ENCODE measurements around the gene SSC4D. TPM values are rescaled to one million over a fixed set of nuclear protein-coding genes. Genes with fewer than 3 reads are reported as not detected.
A peak's percentile ranks its signal among the peaks of the same experiment; 100 is the strongest.
"Not testable (repeated sequence)": the region's sequence is repeated elsewhere in the genome, so short reads cannot be mapped to it uniquely, and the experiment has no call there.

Gene SSC4D
- total RNA-seq (17.3 and 33.5 TPM in 2 replicates), polyA plus RNA-seq (13.3 and 28.2 TPM in 2 replicates)

DNA sequence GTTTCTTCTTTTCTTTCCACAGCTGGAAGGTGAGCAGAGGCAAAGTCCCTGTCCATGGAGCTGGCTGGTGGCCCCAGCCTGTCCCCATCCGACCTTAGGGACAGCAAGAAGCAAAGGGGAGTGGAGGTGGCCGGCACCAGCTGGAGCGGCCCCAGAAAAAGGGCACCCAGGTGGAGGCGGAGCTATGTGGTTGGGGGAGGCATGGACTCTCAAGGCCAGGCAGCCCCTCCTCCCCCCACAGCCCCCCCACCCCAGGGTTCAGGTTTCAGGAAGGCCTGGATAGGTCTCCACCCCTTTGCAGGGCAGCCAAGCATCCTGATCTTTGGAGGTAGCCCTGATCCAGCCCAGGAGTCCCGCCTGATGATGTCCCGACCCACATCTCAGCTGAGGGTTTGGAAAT, at the start of gene SSC4D:
SSC4D (minus strand) TSS at position 161 of the 400 bp plus-strand sequence. CDS start 5,258 bp downstream, outside the sequence.
- Histone ChIP-seq H3K36me3 (no peaks in the 10 kb centered on the region), H3K4me1 (ENCODE audit: low read depth) (no peaks in the 10 kb centered on the region), H3K9me3 (ENCODE audit: low read depth) (no peaks in the 10 kb centered on the region), H3K27ac (no peak within 1 kb of the TSS), H3K4me3 (peak within 1 kb of the TSS; percentile 36), H3K27me3 (no peaks in the 10 kb centered on the region)
- peak in 1 of 2 donors; percentile 74 for DNase-seq (ENCODE audit: low read depth in 1 of 2, low spot score in 1 of 2)
- TF ChIP-seq, protein P1, sequence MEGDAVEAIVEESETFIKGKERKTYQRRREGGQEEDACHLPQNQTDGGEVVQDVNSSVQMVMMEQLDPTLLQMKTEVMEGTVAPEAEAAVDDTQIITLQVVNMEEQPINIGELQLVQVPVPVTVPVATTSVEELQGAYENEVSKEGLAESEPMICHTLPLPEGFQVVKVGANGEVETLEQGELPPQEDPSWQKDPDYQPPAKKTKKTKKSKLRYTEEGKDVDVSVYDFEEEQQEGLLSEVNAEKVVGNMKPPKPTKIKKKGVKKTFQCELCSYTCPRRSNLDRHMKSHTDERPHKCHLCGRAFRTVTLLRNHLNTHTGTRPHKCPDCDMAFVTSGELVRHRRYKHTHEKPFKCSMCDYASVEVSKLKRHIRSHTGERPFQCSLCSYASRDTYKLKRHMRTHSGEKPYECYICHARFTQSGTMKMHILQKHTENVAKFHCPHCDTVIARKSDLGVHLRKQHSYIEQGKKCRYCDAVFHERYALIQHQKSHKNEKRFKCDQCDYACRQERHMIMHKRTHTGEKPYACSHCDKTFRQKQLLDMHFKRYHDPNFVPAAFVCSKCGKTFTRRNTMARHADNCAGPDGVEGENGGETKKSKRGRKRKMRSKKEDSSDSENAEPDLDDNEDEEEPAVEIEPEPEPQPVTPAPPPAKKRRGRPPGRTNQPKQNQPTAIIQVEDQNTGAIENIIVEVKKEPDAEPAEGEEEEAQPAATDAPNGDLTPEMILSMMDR (IDR thresholded peaks at IDR 0.05; ENCODE audit: low read depth, low read length) = no peak

DNA sequence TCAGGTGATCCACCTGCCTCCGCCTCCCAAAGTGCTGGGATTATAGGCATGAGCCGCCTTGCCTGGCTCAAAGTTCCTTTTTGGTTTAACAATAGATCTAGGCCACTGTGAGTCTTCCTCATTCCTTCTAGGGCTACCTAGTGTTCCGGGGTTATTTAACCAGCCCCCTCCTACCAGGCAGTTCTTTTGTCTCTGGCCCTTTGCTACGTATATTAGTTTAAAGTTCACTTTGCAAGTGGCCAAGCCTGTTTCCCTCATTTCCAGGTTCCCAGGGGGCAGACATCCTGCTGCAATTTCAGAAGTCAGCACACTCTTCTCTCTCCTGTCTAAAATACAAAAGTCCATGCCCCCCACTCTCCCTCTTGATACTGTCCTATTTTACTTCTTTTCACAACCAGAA, 49.0 kb upstream of the SSC4D start:
- H3K9me3 ChIP-seq (ENCODE audit: low read depth); DNase-seq (ENCODE audit: low read depth in 1 of 2, low spot score in 1 of 2); H3K27me3 ChIP-seq; H3K4me3 ChIP-seq; H3K27ac ChIP-seq; H3K4me1 ChIP-seq (ENCODE audit: low read depth); H3K36me3 ChIP-seq: not testable (repeated sequence)

DNA sequence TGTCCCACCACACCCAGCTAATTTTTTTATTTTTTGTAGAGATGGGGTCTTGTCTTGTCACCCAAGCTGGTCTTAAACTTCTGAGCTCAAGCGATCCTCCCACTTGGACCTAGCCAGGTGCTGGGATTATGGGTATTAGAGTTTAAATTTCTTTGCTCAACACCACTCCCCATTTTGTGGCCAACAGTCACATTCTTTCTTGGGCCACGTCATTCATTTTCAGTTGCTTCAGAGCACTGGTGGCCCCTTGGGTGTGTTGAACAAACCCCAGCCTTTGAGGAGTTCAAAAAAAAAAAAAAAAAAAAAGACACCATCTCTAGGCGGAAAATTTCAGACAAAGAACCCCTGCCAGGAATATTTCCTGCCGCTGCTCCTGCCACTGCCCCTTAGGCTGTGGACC, 47.5 kb upstream of the SSC4D start:
- not testable (repeated sequence) for H3K36me3 ChIP-seq; H3K9me3 ChIP-seq (ENCODE audit: low read depth); DNase-seq (ENCODE audit: low read depth in 1 of 2, low spot score in 1 of 2); H3K4me1 ChIP-seq (ENCODE audit: low read depth); H3K4me3 ChIP-seq; H3K27ac ChIP-seq; H3K27me3 ChIP-seq

DNA sequence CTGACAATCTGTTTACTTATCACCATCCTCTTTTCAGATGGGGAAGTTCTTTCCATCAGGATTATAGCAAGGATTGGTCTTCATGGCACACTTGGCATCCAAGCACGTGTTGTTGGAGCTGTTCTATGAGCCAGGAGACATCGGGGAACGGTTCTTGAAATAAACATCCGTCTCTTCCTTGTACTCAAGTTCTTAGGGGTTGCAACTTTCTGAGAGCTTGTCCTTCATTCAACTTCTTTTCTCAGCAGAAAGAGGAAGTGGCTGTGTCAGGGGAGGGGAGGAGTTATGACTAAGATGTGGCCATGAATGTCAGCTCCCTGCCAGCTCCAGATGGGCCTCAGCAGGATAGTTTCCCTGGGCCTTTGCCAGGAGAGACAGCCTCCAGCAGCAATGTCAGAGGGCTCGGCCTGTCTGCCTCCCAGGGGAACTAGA, 36.1 kb upstream of the SSC4D start:
- H3K27ac ChIP-seq; H3K4me1 ChIP-seq (ENCODE audit: low read depth); H3K27me3 ChIP-seq; H3K4me3 ChIP-seq; H3K9me3 ChIP-seq (ENCODE audit: low read depth); H3K36me3 ChIP-seq: not testable (repeated sequence)
- DNase-seq (ENCODE audit: low read depth in 1 of 2, low spot score in 1 of 2) = peak in 1 of 2 donors; percentile 84

DNA sequence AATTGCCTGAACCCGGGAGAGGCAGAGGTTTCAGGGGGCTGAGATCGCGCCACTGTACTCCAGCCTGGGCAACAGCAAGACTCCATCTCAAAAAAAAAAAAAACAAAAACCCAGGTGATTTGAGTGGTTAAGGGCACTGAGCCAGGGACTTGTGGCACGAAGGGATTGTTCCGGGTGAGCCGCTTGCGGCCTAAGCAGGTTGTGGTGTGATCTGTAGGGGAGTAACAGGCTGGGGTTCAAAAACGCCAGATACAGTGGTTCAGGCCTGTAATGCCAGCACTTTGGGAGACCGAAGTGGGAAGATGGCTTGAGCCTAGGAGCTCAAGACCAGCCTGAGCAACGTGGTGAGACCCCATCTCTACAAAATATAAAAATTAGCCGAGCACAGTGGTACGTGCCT, 34.3 kb upstream of the SSC4D start:
- H3K36me3 ChIP-seq; H3K4me1 ChIP-seq (ENCODE audit: low read depth); H3K4me3 ChIP-seq; H3K27me3 ChIP-seq; H3K9me3 ChIP-seq (ENCODE audit: low read depth); H3K27ac ChIP-seq; DNase-seq (ENCODE audit: low read depth in 1 of 2, low spot score in 1 of 2): not testable (repeated sequence)

DNA sequence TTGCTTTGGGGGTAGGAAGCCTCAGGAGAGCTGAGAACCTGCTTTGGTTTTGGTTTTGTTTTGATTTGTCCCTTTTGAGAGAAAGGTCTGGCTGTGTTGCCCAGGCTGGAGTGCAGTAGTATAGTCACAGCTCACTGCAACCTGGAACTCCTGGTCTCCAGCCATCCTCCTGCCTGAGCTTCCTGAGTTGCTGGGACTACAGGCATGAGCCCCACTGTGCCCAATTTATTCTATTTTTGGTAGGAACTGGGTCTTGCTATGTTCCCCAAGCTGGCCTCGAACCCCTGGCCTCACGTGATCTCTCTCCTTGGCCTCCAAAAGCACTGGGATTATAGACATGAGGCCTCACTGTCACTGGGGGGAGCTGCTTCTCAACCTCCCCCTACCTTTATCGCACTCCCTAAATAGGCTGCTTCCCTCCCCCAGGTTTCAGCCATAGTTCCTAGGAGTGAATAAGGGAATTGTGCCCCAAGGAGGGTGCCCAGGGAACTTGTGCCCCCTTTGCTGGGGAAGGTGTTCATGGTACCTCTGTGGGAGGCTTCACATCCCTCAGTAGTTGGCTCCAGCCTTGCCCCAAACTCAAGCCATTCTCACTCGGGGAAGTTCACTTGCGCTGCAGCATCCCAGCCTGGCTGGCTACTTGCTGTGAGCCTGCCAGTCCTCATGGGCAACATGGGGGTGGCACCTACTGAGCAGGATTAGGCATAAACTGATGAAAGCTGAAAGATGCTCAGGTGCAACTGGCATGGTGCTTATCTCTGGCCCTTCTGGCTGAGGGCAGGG, 33.4 kb upstream of the SSC4D start:
- not testable (repeated sequence) for H3K27ac ChIP-seq; DNase-seq (ENCODE audit: low read depth in 1 of 2, low spot score in 1 of 2); H3K4me3 ChIP-seq; H3K4me1 ChIP-seq (ENCODE audit: low read depth); H3K9me3 ChIP-seq (ENCODE audit: low read depth); H3K36me3 ChIP-seq; H3K27me3 ChIP-seq

DNA sequence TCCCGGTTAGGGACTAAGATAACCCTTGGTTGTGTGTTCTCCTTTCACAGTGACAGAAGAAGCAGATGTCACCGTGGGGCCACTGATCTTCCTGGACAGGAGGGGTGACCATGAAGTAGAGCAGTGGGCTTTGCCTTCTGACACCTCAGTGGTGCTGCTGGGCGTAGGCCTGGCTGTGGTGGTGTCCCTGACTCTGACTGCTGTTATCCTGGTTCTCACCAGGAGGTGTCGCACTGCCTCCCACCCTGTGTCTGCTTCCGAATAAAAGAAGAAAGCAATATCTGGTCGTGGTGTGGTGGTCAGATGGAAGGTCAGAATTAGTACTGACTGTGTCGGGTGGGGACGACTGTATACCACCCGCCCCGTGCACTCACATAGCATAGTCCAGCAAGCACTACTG, 32.3 kb upstream of the SSC4D start:
- DNase-seq (ENCODE audit: low read depth in 1 of 2, low spot score in 1 of 2); H3K27me3 ChIP-seq; H3K36me3 ChIP-seq; H3K27ac ChIP-seq; H3K9me3 ChIP-seq (ENCODE audit: low read depth); H3K4me1 ChIP-seq (ENCODE audit: low read depth); H3K4me3 ChIP-seq: not testable (repeated sequence)

DNA sequence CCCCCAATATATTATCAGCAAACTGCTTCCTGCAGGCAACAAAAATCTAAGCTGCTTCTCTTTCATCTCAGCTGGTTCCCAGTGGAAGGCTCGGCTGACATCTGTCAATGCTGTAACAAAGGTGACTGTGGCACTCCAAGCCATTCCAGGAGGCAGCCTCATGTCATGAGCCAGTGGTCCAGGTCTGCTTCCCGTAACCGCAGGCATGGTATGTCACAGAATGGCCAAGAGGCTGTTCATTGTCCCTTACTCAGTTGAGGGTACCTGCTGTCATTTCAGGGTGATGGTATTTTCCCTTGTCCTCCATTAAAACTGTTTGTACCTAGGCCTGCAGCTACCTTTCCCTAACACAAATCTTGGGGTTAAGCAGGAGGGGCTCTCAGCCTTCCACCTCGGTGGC, 30.9 kb upstream of the SSC4D start:
- H3K27me3 ChIP-seq; H3K4me1 ChIP-seq (ENCODE audit: low read depth); H3K36me3 ChIP-seq; H3K27ac ChIP-seq; H3K4me3 ChIP-seq; H3K9me3 ChIP-seq (ENCODE audit: low read depth); DNase-seq (ENCODE audit: low read depth in 1 of 2, low spot score in 1 of 2): not testable (repeated sequence)

DNA sequence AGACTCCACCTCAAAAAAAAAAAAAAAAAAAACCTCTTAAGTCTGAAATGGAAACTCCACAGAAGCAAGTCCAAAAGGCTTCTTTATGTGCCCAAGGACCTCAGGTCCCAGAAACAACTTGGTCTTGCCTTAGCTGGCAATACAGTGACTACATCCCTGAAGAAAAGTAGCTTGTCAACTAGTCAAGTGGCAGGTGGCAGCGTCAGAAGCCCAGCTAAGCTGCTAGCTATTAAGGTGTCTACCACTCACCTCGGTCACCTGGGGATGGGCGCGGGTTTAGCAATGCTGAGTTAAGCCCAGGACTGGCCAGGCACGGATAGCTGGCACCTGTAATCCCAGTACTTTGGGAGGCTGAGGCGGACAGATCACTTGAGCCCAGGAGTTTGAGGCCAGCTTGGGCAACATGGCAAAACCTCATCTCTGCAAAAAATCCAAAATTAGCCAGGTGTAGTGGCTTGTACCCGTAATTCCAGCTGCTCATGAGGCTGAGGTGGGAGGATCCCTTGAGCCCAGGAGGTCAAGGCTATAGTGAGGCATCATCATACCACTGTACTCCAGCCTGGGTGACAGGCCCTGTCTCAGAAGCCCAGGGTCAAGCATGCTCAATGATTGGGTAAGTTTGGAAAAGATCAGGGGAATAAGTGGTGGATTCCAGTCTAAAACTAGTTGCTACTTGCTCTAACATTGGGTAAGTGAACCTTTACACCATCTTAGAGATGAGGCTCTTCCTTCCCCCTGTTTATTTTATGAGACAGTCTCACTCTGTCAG, 29.8 kb upstream of the SSC4D start:
- not testable (repeated sequence) for H3K27ac ChIP-seq; DNase-seq (ENCODE audit: low read depth in 1 of 2, low spot score in 1 of 2); H3K27me3 ChIP-seq

More for the DNA sequence above, 29.8 kb upstream of the SSC4D start:
- not testable (repeated sequence) for H3K4me1 ChIP-seq (ENCODE audit: low read depth); H3K36me3 ChIP-seq; H3K9me3 ChIP-seq (ENCODE audit: low read depth); H3K4me3 ChIP-seq
